ENCODE results near the gene CLPSL1.
A peak's percentile ranks its signal among the peaks of the same experiment; 100 is the strongest.
"Not testable (repeated sequence)": the region's sequence is repeated elsewhere in the genome, so short reads cannot be mapped to it uniquely, and the experiment has no call there.

Gene CLPSL1, protein sequence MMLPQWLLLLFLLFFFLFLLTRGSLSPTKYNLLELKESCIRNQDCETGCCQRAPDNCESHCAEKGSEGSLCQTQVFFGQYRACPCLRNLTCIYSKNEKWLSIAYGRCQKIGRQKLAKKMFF

DNA sequence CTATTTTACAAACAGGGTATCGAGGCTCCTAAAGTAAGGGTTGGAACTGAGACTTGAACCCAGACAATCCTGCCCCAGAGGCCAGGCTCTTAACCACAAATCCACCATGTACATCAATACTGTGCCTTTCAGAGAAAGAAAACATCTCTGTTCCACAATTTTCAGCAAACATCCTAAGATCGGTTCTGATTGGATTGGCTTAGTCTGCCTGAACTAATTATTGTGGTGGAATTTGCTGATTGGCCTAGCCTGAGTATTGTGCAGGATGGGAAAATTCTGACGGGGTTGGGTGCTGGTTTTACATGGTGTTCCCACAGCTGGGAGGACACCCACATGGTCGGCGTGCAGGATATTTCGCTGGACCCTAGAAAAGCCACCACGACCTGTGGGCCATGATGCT, at the start of gene CLPSL1:
Gene CLPSL1 (plus strand): TSS at position 301 of the 400 bp plus-strand sequence. CDS start 92 bp downstream, at position 393.
- no peak for DNase-seq (ENCODE audit: low spot score)

DNA sequence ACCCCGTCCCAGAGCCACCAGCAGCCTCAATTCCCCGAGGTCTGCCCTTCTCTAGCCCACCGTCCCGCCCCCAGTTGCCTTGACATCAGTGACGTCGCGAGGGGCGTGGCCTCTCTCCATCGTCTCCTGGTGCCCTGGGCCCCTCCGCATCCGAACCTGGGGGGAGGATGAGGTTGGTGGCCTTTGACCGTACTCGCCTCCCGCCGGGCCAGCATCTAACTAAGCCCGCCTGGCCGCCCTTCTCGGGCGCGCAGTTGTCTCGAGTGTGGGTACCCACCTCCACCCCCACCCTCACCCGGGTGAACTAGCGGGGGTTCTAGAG, 49.4 kb upstream of the CLPSL1 start:
- peak; percentile 87 for DNase-seq (ENCODE audit: low spot score)

DNA sequence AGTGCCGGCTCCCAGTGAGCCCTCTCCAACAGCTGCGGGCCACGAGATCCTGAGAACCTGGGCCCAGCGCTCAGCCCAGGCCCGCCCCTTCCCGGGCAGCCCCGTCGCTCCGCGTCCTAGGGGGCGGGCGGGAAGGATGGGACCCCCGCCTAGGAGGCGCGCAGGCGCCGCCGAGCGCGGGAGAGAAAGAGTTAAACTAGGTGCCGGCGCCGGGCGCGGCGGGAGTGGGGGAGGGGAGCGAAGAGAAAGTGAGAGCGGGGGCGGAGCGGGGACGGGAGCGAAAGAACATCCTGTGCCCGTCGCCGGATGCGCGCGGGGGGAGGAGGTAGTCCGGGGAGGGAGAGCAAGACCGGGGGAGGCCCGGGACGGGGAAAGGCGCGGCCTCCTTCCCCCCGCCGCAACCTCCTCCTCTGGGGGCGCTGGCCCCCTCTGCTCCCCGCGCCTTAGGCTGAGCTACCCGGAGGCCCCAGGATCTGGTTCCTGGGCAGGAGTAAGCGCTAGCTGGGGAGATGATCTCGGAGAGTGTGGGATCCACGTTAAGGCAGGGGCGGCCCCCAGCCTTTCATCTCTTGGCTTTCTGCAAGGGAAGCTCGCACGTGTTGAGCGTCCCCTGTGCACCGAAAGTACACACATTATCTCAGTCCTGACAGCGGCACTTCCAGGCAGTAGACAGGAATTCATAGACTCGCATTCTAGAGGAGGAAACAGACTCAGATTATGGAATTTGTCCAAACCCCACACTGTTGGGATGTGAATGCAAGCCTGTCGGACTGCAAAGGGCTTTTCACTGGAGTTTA, 48.9 kb upstream of the CLPSL1 start:
- DNase-seq (ENCODE audit: low spot score) = peak; percentile 85

DNA sequence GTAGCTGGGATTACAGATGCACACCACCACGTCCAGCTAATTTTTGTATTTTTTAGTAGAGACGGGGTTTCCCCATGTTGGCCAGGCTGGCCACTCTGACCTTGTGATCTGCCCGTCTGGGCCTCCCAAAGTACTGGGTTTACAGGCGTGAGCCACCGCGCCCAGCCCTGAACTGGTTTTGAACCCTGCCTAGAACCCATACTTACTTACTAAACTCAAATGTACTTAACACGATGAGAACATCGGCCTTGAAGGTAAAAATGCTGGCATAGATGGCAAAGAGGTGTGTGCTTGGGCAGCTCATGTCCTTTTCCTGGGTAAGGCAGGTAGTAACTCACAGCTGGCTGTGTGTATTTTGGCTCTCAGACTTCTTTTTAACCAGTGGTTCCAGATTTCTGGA, 47.2 kb upstream of the CLPSL1 start:
- DNase-seq (ENCODE audit: low spot score) = no peak

DNA sequence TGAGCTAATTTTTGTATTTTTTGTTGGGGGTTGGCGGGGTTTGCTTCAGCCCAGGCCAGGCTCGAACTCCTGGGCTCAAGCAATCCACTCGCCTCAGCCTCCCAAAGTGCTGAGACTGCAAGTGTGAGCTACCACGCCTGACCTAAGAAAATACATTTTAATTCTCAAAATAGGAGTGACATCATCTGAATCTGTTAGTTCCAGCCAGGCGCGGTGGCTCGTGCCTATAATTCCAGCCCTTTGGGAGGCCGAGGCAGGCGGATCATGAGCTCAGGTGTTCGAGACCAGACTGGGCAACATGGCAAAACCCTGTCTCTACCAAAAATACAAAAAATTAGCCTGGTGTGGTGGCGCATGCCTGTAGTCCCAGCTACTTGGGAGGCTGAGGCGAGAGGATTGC, 46.5 kb upstream of the CLPSL1 start:
- not testable (repeated sequence) for DNase-seq (ENCODE audit: low spot score)

DNA sequence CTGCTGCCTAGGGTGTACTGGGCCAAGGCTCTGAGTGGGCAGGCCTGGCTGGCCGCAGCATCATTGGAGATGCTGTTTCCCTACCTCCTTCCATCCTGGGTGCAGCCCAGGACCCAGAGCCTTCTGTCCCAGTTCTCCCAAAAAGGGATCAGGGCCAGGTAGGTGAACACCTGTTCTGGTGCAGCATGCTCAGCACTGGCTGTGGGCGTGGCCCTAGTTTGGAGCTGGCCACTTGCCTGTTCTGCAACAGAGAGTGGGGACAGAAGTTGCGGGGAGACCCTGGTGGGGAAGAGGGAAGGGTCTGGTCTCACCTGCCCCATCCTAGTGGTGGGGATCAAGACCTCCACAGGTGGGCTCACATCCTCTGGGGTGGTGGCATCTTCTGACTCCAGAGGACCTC, 45.4 kb upstream of the CLPSL1 start:
- no peak for DNase-seq (ENCODE audit: low spot score)

DNA sequence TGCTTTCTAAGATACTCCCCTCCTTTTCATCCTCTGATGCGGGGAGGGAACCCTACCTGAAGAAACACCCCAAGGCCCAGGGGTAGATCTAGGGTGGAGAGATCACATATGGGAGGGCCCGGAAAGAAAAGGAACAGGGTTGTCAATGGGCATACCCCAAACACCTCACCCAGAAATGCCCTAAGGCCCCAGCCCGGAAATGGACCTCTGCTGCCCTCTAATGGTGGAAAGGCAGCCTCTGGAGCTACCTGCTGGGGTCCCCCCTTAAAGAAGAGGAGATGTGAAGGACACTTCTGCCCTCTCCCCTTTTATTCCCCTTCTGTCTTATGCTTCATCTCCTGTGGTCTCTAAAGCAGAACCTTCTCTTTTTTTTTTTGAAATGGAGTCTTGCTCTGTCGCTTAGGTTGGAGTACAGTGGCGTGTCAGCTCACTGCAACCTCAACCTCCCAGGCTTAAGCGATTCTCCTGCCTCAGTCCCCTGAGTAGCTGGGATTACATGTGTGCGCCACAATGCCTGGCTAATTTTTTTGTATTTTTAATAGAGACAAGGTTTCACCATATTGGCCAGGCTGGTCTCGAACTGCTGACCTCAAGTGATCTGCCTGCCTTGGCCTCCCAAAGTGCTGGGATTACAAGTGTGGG, 44.4 kb upstream of the CLPSL1 start:
- DNase-seq (ENCODE audit: low spot score) = peak; percentile 80

DNA sequence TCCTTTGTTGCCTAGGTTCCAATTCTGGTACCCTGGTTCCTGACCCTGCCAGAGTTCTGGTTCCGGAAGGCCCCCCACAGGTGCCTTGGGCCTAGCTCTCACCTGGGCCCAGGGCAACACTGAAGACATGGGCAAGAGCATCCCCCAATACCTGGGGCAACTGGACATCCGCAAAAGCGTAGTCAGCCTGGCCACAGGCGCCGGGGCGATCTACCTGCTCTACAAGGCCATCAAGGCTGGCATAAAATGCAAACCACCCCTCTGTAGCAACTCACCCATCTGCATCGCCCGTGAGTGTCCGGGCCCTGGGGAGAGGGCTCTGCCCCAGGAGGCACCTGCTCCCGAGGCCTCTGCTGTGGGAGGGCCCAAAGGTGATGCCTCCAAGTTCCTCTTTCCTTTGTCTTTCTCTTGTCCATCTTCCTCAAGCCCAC, 43.8 kb upstream of the CLPSL1 start, which contains the start of gene ARMC12:
Gene ARMC12 (plus strand): TSS at position 51 of the 431 bp plus-strand sequence. CDS start 77 bp downstream, at position 128.
- no peak for DNase-seq (ENCODE audit: low spot score)

DNA sequence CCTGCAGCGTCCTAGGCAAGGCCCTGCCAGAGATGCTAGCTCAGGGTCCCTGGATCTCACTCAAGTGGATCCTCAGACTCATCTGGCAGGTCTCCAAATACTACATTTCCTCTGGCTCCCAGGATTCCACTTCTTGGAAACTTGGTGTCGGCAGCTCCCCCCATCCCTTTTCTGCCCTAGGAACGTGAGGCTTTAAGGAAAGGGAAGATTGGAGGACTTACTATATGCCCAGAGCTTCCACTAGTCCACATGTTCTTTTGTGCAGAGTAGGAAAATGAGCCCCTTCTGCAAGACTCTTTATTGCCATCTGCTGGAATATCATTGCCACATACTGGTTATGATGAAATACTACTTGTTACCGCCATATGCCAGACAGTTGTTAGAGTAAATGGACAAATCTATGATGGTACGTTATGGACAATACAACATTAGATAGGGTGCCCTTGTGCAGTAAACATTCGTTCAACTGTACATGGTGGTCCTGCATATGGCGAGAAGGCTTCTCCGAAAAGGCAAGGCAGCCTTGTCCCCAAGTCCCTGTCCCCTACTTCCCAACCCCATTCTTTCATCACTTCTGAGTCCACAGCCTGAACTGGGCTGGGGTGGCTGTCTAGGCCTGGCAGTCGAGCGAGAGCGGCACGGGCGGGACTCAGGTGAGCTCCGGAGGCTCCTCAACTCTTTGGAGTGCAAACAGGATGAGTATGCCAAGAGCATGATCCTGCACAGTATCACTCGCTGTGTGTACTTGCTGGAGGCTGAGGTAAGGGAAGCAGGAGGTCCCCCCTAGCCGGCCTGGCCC, 43.2 kb upstream of the CLPSL1 start:
- peak; percentile 68 for DNase-seq (ENCODE audit: low spot score)

DNA sequence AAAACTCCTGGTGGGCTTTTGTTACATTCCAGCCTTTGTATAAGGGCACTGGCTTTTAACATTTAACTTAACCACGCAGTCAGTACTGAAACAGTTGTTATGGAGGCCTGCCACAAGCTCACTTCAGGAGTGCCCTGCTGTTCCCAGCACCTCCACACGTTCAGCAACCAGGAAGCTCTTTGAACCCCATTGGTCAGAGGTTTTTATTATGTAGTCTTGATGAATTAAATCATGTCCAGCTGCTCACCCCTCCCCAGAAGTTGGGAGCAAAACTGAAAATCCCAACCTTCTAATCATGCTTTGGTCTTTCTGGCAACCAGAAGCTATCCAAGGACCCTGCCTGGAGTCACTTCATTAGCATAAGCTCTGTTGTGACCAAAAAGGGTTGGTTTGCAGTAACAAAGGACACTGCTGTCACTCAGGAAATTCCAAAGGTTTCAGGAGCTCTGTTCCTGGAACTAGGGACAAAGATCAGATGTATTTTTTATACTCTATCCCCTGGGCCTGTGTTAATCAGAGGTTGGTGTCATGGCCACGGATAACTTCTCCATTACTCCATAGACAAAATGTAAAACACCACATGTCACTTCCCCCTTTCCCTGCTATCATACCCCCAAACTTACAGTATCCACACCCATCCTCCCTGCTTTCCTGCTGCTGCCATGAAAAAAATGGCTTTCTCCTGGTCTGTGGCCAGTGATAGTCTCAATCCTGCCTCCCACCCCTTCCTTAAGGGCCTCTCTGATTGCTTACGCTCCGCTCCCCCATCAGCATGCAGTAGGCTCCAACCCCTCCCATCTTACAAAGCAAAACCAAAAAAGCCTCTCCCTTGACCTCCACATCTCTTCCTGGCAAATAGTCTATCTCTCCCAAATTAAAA, 40.9 kb upstream of the CLPSL1 start:
- DNase-seq (ENCODE audit: low spot score) = no peak

DNA sequence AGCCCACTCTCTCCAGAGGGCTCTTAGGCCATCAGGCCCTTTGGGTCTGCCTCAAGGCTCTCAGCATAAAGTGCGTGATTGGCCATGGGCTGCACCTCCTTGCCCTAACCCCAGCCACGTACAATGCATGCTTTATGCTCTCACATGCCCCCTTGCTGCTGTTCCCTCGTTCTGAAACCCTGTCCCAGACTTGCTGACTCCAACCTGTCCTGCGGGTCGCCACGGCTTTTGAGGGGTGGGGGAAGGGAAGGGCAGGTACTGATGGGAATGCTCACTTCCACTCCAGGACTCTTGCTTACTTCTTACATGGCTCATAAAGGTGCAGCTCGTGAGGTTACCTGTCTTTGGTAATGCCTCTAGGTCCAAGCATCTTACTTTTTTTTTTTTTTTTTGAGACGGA, 38.0 kb upstream of the CLPSL1 start:
- DNase-seq (ENCODE audit: low spot score) = no peak

DNA sequence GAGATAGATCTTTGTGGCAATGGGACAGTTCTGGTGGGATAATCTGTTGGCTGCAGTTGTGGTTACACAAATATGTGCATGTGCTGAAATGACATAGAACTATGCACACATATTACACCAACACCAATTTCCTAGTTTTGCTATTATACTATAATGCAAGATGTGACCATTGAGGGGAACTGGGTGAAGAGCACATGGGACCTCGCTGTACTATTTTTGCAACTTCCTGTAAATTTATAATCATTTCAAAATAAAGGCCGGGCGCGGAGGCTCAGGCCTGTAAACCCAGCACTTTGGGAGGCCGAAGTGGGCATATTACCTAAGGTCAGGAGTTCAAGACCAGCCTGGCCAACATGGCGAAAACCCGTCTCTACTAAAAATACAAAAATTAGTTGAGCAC, 35.3 kb upstream of the CLPSL1 start:
- DNase-seq (ENCODE audit: low spot score) = no peak

DNA sequence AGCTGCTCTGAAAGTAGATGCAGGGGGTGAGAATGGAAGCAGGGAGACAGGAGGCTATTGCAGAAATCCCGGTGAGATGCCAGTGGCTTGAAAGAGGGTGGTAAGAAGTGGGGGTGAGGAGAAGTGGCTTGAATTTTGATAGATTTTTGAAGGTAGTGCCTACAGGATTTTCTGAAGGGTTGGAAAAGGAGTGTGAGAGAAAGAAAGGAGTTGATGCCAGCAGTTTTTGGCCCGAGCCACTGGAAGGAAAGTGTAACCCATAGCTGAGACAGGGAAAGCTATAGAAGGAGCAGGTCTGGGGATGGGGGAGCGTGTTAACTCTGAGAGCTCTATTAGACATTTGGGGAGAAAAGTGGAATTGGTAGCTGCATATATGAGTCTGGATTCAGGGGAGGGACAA, 34.3 kb upstream of the CLPSL1 start:
- DNase-seq (ENCODE audit: low spot score) = no peak

DNA sequence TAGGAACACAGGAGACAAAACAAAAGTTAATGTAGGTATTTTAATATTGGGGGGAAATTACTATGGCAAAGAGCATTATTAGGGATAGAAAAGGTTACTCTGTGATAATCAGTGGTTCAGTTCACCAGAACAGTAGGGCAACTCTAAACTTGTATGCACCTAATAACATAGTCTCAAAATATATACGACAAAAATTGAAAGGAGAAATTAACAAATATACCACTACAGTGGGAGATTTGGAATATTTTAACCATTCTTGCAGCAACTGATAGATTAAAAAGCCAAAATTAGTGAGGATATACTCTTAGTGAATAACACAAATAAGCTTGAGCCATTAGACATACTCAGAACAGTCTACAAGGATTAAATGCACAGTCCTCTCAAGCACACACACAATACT, 32.9 kb upstream of the CLPSL1 start:
- DNase-seq (ENCODE audit: low spot score) = no peak

DNA sequence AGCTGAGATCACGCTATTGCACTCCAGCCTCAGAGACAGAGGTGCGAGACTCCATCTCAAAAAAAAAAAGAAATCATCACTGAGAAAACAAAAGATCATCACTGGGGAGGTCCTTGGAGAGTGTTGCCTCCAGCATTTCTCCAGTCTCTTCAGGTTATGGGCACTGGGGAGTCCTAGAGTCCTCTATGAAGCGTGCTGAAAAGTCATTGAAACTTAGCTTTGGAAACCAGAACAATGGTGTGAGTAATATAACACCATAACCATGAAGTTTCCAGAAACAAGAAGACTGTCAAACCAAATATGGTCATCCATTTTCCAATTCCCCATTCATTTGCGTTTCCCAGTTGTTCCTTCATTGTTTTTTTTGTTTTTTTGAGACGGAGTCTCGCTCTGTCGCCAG, 30.3 kb upstream of the CLPSL1 start:
- DNase-seq (ENCODE audit: low spot score) = no peak

DNA sequence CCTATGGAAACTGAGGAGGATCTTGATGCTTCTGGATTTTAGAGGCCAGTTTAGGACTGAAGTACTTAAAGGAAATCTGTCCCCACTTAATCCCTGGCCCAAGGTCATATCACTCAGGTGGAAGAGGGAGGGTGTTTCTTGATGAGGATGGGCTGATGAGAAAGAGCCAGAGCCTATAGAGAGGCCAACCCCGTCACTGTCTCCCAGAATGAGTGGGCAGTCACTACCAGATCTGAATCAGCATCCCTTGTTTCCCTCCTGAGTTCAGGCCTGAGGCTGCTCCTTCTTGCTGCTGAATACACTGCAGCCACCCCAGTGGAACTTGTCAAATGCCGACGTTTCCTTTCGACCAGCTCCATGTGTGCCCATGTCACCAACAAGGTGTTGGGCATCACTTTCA, 29.2 kb upstream of the CLPSL1 start:
- no peak for DNase-seq (ENCODE audit: low spot score)

DNA sequence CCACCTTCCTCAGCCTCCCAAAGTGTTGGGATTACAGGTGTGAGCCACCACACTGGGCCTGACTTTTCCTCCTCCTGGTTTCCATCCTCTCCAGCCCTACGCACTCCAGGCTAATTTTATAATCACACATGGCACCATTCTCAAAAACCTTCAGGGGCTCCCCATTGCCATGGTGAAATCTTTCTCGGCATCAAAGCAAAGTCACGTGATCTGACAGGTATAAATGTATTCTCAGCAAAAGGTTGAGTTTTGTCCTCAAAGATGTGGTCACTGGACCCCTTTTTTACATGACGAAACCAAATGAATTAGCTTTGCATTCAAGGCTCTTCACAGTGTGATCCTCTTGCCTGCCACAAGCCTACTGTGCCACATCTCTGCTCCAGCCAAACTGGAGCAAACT, 28.5 kb upstream of the CLPSL1 start:
- DNase-seq (ENCODE audit: low spot score) = no peak

DNA sequence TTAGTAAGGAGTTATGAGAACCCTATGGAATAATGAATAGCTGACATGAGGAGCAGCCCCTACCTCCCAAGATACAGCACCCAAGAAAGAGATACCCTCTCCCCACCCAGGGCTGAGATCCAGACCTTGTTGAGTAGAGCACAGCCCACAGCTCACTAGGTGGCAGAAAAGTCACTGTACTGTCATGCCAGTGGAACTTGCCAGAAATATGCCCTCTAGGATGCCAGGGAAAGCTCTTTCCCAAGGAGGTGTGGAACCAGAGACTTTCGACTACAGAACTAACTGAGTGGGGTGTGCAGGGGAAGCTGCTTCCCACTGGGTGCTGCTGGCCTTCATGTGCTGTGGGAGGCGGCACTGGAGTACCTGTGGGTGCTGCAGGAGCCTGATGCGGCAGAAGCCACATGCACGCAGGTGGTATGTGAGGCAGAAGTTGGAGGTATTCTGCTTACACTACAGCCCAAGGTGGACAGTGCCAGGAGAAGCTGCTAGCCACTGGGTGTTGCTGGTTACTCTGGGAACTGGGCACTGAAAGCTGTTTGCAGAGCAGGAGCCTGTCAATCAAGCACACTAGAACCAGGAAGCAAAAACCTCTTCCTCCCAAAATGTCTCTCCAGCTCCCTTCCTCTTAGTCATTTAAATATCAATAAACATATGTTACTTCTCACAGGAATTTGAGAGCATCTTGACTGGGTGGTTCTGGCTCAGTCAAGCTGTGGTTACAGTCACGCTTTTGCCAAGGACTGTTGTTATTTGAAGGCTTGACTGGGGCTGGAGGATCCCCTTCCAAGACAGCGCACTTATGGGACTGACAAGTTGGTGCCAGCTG, 26.2 kb upstream of the CLPSL1 start:
- peak; percentile 8 for DNase-seq (ENCODE audit: low spot score)

DNA sequence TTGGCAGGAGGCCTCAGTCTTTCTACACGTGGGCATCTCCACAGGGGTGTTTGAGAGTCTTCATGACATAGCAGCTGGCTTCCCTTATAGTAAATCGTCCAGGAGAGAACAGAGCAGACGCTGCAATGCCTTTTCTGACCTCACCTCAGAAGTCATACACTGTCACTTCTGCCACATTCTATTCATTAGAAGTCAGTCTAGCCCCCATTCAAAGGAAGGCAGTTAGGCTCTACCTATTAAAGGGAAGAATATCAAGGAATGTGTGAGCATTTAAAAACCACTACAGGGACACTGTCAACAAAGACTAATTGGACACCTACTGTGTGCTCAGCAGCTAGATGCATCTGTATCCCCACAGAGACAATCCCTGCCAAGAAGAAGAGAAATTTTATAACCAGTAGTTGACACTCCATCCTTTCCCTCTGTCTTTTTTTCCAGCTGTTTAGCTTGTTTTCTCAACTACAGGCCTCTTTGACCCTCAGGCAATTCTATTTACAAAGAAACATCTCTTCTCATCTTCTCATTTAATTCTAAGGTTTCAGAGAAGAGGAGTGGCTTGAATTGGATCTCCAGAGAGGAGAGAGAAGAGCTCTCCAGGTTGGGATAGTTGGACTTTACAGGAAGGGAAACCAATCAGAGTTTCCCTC, 25.4 kb upstream of the CLPSL1 start:
- DNase-seq (ENCODE audit: low spot score) = no peak

DNA sequence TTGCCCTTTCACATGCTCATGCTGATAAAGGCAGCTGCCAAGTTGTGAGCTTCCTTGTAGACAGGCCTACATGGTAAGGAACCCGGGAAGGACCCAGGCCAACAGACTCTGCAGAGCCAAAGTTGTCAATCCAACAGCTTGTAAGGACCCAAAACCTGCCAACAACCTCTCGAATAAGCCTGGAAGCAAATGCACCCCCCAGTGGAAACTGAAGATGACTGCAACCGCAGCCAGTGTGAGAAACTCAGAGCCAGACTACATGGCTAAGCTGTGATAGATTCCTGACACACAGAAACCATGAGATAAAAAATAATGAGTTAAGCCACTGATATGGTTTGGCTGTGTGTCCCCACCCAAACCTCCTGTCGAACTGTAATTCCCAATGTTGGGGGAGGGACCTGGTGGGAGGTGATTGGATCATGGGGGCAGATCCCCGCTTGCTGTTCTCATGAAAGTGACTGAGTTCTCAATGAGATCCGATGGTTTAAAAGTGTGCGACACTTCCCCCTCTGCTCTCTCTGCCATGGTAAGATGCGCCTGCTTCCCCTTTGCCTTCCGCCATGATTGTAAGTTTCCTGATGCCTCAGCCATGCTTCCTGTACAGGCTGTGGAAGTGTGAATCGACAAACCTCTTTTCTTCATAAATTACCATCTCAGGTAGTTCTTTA, 23.2 kb upstream of the CLPSL1 start:
- peak; percentile 65 for DNase-seq (ENCODE audit: low spot score)

Measured in D341Med (cell line).